ENCODE results near the gene MRPL38.
"Not testable (repeated sequence)": the region's sequence is repeated elsewhere in the genome, so short reads cannot be mapped to it uniquely, and the experiment has no call there.

MRPL38 gene

GRCh38 chr17:75856062-75856756 is 48.5 kb downstream of the MRPL38 start:
- Histone ChIP-seq H3K27me3 (replicated peaks; ENCODE audit: control insufficient read depth, insufficient read depth, low read length) (no peaks in the 10 kb centered on the region), H3K36me3 (ENCODE audit: control insufficient read depth, insufficient read depth, low read length) (peaks cover 4% of the 10 kb centered on the region), H3K4me3 (replicated peaks; ENCODE audit: low read depth, low read length) (peak overlapping the region; percentile 86)
- TF ChIP-seq, protein P1, sequence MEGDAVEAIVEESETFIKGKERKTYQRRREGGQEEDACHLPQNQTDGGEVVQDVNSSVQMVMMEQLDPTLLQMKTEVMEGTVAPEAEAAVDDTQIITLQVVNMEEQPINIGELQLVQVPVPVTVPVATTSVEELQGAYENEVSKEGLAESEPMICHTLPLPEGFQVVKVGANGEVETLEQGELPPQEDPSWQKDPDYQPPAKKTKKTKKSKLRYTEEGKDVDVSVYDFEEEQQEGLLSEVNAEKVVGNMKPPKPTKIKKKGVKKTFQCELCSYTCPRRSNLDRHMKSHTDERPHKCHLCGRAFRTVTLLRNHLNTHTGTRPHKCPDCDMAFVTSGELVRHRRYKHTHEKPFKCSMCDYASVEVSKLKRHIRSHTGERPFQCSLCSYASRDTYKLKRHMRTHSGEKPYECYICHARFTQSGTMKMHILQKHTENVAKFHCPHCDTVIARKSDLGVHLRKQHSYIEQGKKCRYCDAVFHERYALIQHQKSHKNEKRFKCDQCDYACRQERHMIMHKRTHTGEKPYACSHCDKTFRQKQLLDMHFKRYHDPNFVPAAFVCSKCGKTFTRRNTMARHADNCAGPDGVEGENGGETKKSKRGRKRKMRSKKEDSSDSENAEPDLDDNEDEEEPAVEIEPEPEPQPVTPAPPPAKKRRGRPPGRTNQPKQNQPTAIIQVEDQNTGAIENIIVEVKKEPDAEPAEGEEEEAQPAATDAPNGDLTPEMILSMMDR (IDR thresholded peaks at IDR 0.05; ENCODE audit: insufficient read depth, low read length, poor library complexity, severe bottlenecking): peak; percentile 39
- no peak for DNase-seq (ENCODE audit: extremely low read depth, insufficient read length)

DNA sequence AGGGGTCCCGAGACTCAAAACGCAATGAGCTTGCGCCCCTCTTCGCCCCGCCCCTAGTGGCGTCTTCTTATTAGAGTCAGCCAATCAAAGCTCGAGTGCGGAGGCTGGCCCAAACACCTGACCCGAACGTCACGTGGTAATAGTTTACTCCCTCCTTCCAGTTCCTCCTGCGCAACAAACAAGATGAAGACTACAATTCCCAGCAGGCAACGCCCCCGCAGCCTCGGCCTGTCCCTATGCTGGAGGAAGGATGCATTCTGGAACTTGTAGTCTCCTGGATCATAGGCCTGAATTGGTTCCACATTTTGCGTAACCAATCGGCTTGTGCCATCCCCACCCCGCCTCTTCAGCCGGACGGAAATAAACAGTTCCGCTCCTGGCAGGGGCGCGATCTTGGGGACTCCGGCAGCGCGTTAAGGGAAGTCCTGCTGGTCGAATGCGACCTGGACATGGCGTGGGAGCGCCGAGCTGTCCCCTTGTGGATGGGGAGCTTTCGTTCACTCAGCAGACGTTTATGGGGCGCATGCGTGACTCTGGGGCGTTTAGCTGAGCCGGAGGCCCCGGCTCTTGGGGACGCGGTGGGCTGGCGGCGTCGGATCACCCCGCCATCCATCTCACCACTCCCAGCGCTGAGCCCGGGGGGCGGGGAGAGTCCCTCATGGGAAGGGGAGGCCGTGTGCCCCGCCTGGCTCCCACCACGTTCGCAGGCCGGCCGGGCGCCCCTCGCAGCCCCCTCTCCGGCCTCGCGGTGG is 49.2 kb downstream of the MRPL38 start, which contains the start of gene WBP2:
Gene WBP2 (minus strand): TSS at position 26 of the 752 bp plus-strand sequence. CDS start 38 bp downstream, outside the sequence.
- TF ChIP-seq, protein P1 (IDR thresholded peaks at IDR 0.05; ENCODE audit: insufficient read depth, low read length, poor library complexity, severe bottlenecking): no peak
- no peaks in the 10 kb centered on the region for H3K27me3 ChIP-seq (replicated peaks; ENCODE audit: control insufficient read depth, insufficient read depth, low read length)
- H3K4me3 ChIP-seq (replicated peaks; ENCODE audit: low read depth, low read length): peak within 1 kb of the TSS; percentile 86
- DNase-seq (ENCODE audit: extremely low read depth, insufficient read length): peak; percentile 96
- peaks cover 5% of the 10 kb centered on the region for H3K36me3 ChIP-seq (ENCODE audit: control insufficient read depth, insufficient read depth, low read length)

- DNase-seq (ENCODE audit: extremely low read depth, insufficient read length): no peak
- Histone ChIP-seq H3K4me3 (replicated peaks; ENCODE audit: low read depth, low read length) (peak overlapping the region; percentile 74), H3K27me3 (replicated peaks; ENCODE audit: control insufficient read depth, insufficient read depth, low read length) (no peaks in the 10 kb centered on the region), H3K36me3 (ENCODE audit: control insufficient read depth, insufficient read depth, low read length) (peaks cover 6% of the 10 kb centered on the region)
- TF ChIP-seq, protein P1 (IDR thresholded peaks at IDR 0.05; ENCODE audit: insufficient read depth, low read length, poor library complexity, severe bottlenecking): peak; percentile 21
Observed at GRCh38 chr17:75854881-75855309, 49.8 kb downstream of the MRPL38 start.

DNA sequence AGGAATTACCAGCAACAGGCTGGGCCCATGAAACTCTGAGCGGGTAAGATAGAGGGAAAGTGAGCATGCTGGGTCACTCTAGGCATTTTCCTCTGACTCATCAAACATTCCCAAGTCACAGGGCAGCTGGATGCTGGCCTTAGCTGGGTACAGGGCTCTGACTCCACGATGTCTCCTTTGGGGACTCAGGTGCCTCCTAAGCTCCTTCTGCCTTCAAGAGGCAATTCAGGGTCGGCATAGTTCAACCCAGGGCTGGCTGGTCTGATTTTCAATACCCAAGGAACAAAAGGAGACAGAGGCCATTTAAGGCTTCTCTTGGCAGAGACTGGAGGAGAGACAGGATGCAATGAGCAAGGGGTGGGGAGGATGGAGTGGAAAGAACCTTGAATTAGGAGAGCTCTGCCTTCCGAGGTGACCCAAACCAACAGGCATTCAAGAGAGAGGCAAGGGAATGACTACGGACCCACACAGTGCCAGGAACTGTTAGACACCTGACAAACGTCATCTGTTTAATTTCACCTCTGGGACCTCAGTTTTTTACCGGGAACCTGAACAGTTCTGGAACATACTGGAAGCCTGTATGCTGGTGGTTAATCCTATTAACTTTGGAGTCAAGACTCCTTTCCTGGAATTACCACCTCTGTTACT is 50.5 kb downstream of the MRPL38 start:
- TF ChIP-seq, protein P1 (IDR thresholded peaks at IDR 0.05; ENCODE audit: insufficient read depth, low read length, poor library complexity, severe bottlenecking): no peak
- no peak for DNase-seq (ENCODE audit: extremely low read depth, insufficient read length)
- Histone ChIP-seq H3K36me3 (ENCODE audit: control insufficient read depth, insufficient read depth, low read length) (peaks cover 12% of the 10 kb centered on the region), H3K4me3 (replicated peaks; ENCODE audit: low read depth, low read length) (peak overlapping the region; percentile 74), H3K27me3 (replicated peaks; ENCODE audit: control insufficient read depth, insufficient read depth, low read length) (no peaks in the 10 kb centered on the region)

- TF ChIP-seq, protein P1 (IDR thresholded peaks at IDR 0.05; ENCODE audit: insufficient read depth, low read length, poor library complexity, severe bottlenecking): no peak
- H3K27me3 ChIP-seq (replicated peaks; ENCODE audit: control insufficient read depth, insufficient read depth, low read length): no peaks in the 10 kb centered on the region
- peaks cover 18% of the 10 kb centered on the region for H3K36me3 ChIP-seq (ENCODE audit: control insufficient read depth, insufficient read depth, low read length)
- no peak for DNase-seq (ENCODE audit: extremely low read depth, insufficient read length)
- H3K4me3 ChIP-seq (replicated peaks; ENCODE audit: low read depth, low read length): no peak overlapping the region
Observed at GRCh38 chr17:75853433-75853832, 51.3 kb downstream of the MRPL38 start.

DNA sequence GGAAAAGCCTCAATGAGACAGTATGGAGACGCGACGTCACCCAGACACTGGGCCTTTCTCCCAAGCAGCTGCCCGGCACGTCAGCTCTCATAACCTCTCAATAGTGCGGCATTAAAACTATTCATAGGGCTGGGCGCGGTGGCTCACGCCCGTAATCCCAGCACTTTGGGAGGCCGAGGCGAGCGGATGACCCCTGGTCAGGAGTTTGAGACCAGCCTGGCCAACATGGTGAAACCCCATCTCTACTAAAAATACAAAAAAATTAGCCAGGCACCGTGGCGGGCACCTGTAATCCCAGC is 53.0 kb downstream of the MRPL38 start:
- not testable (repeated sequence) for DNase-seq (ENCODE audit: extremely low read depth, insufficient read length); H3K27me3 ChIP-seq (replicated peaks; ENCODE audit: control insufficient read depth, insufficient read depth, low read length); H3K4me3 ChIP-seq (replicated peaks; ENCODE audit: low read depth, low read length)
- peaks cover 30% of the 10 kb centered on the region for H3K36me3 ChIP-seq (ENCODE audit: control insufficient read depth, insufficient read depth, low read length)

All from GM06990 (cell line).